ENCODE data around the gene ADAM19. TPM values are rescaled to one million over a fixed set of nuclear protein-coding genes. Genes with fewer than 3 reads are reported as not detected.
A peak's percentile ranks its signal among the peaks of the same experiment; 100 is the strongest.

Gene ADAM19
- total and polyA plus RNA-seq, 2 experiments from 2014 or later: 6.5 to 11.5 TPM

DNA sequence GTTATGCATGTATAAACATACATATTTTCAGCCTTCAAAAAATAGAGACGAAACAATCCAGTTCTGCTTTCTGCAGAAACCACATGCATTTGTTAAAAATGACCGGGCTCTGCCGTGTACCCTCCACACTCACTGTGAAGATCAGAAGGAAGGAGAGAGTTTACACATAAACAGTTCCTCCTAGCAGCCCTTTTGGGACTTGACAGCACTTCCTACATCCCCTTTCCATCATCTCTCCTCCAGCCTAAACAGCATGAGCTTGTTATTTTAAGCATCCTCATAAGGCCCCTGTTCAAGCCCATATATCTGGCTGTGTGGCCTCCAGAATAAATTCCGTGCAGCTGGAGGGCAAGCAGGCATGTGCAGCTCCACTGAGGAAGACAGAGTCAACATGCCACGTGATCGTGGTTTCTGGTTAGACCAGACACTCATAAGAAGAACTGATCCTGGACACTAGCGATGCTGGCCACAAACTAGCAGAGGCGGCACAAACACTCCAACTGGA, 73.4 kb downstream of the ADAM19 start:
- Histone ChIP-seq H3K4me1 (ENCODE audit: low read depth) (no peaks in the 10 kb centered on the region), H3K27me3 (no peaks in the 10 kb centered on the region), H3K9me3 (ENCODE audit: low read depth) (no peaks in the 10 kb centered on the region), H3K4me3 (no peak overlapping the region), H3K36me3 (no peaks in the 10 kb centered on the region), H3K27ac (no peak overlapping the region)
- TF ChIP-seq, protein P1, sequence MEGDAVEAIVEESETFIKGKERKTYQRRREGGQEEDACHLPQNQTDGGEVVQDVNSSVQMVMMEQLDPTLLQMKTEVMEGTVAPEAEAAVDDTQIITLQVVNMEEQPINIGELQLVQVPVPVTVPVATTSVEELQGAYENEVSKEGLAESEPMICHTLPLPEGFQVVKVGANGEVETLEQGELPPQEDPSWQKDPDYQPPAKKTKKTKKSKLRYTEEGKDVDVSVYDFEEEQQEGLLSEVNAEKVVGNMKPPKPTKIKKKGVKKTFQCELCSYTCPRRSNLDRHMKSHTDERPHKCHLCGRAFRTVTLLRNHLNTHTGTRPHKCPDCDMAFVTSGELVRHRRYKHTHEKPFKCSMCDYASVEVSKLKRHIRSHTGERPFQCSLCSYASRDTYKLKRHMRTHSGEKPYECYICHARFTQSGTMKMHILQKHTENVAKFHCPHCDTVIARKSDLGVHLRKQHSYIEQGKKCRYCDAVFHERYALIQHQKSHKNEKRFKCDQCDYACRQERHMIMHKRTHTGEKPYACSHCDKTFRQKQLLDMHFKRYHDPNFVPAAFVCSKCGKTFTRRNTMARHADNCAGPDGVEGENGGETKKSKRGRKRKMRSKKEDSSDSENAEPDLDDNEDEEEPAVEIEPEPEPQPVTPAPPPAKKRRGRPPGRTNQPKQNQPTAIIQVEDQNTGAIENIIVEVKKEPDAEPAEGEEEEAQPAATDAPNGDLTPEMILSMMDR (IDR thresholded peaks at IDR 0.05; ENCODE audit: low read depth, low read length): no peak
- no peak for DNase-seq (ENCODE audit: low read depth in 1 of 2, low spot score in 1 of 2)

DNA sequence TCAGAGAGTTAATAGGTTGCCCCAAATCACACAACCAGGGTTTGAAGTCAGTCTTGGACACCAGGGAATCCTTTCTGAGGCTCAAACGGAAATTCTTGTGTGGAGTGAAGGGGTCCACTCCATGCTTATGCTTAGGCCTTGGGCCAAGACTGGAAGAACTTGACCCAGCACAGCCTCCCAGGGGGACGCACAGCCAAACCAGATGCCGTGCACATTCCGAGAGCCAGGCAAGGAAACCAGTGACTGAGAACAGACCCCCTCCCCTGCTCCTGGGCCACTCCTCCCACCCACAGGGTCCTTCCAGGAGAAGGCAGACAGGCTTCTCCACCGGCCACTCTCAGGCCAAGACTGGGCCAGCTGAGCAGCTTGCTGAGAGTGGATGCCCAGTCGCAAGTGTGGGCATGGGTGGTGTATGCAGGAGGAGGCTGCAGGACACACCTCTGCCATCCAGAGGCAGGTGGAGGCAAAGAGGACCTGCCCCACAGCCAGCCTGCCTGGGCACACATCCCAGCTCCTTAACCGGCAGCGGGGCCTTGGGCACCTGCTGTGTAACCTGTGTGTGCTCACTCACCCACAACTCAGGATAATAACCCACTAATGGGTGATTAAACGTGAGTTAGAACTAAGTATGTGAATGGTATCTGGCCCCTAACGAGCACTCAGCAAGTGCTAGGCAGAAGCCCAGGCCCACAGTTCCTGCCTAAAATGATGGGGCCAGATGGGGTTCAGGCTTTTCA, 77.5 kb downstream of the ADAM19 start:
- Histone ChIP-seq H3K4me3 (no peak overlapping the region), H3K9me3 (ENCODE audit: low read depth) (no peaks in the 10 kb centered on the region), H3K27me3 (no peaks in the 10 kb centered on the region), H3K36me3 (no peaks in the 10 kb centered on the region), H3K27ac (no peak overlapping the region), H3K4me1 (ENCODE audit: low read depth) (no peaks in the 10 kb centered on the region)
- DNase-seq (ENCODE audit: low read depth in 1 of 2, low spot score in 1 of 2): peak in 1 of 2 donors; percentile 33
- TF ChIP-seq, protein P1 (IDR thresholded peaks at IDR 0.05; ENCODE audit: low read depth, low read length): no peak

DNA sequence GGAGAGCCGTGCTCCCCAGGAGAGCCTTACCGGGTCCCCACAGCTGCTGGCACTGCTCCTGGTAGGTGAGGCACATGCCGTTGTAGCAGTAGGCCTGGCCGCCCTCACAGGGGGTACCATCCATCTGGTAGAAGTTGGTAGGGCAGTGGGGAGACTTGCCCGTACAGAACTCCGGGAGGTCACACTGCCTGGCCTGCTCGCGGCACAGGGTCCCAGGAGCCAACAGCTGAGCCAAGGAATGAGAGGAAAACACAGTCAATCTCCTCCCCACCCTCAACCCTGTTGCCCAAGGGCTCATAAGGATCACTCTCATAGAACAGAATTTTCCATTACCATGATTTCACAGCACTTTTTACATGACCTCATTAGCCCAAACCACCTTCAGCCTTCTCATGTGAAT, 78.7 kb downstream of the ADAM19 start:
- Histone ChIP-seq H3K27me3 (no peaks in the 10 kb centered on the region), H3K27ac (no peak overlapping the region), H3K4me3 (no peak overlapping the region), H3K36me3 (no peaks in the 10 kb centered on the region), H3K9me3 (ENCODE audit: low read depth) (no peaks in the 10 kb centered on the region), H3K4me1 (ENCODE audit: low read depth) (no peaks in the 10 kb centered on the region)
- TF ChIP-seq, protein P1 (IDR thresholded peaks at IDR 0.05; ENCODE audit: low read depth, low read length): no peak
- no peak for DNase-seq (ENCODE audit: low read depth in 1 of 2, low spot score in 1 of 2)

DNA sequence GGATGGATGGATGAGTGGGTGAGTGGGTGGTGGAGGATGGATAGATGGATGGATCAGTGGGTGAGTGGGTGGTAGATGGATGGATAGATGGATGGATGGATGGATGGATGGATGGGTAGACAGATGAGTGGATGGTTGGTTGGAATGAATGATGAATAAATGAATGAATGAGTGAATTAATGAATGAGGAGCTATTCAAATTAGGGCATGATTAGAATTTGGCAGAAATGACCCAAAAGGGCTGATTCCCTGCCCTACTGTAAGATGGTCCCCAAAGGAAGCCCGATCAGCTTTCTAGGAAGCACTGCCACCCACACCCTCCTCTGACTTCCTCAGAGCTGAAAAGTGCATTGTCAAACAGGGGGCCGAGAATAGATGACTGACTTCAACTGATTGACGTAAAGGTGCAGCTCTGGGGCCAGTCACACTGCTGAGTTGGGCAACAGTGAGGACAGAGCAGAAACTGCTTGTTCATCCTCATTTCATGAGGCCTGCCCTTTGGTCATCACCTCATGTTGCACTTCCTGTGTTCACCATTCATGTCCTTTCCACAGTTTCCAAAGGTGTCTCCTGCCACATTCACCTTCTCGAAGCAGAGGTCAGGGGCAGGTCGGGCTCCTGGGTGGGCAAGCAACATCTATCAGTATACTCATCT, 81.3 kb downstream of the ADAM19 start:
- Histone ChIP-seq H3K27me3 (no peaks in the 10 kb centered on the region), H3K9me3 (ENCODE audit: low read depth) (no peaks in the 10 kb centered on the region), H3K27ac (no peak overlapping the region), H3K4me3 (no peak overlapping the region), H3K36me3 (no peaks in the 10 kb centered on the region), H3K4me1 (ENCODE audit: low read depth) (no peaks in the 10 kb centered on the region)
- DNase-seq (ENCODE audit: low read depth in 1 of 2, low spot score in 1 of 2): no peak
- TF ChIP-seq, protein P1 (IDR thresholded peaks at IDR 0.05; ENCODE audit: low read depth, low read length): no peak

DNA sequence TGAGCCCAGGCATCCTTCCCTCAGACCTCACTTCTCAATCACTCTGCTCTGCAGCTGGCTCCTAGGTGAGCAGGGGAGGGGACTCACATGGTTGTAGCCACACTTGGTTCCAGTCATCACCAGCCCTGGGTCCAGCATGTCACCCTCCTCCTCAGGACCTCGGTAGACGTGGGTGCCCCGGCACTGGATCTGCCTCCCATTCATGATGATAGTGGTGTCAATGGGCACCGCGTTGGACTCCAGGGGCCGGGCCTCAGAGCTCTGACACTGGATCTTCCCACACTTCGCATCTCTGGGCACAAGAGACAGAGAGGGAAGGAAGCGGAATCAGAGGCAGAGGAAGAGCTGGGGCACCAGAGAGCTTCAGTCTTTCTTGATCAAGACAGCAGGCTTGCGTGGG, 82.7 kb downstream of the ADAM19 start:
- no peaks in the 10 kb centered on the region for H3K36me3 ChIP-seq
- no peaks in the 10 kb centered on the region for H3K4me1 ChIP-seq (ENCODE audit: low read depth)
- H3K4me3 ChIP-seq: no peak overlapping the region
- TF ChIP-seq, protein P1 (IDR thresholded peaks at IDR 0.05; ENCODE audit: low read depth, low read length): no peak
- no peaks in the 10 kb centered on the region for H3K9me3 ChIP-seq (ENCODE audit: low read depth)
- H3K27ac ChIP-seq: no peak overlapping the region
- DNase-seq (ENCODE audit: low read depth in 1 of 2, low spot score in 1 of 2): no peak
- no peaks in the 10 kb centered on the region for H3K27me3 ChIP-seq
